GM21528 (cell line): ENCODE results near the gene LRP2.
"Not testable (repeated sequence)": the region's sequence is repeated elsewhere in the genome, so short reads cannot be mapped to it uniquely, and the experiment has no call there.

ENCODE experiments used
- ATAC-seq: cut with Tn5 transposase; IDR thresholded peaks from one replicate; pipeline ENCODE4 v1.9.1; 2021; ENCODE audit warnings: mild to moderate bottlenecking, moderate library complexity; ENCODE audit not compliant: unreplicated experiment, low FRiP score

LRP2 gene

DNA sequence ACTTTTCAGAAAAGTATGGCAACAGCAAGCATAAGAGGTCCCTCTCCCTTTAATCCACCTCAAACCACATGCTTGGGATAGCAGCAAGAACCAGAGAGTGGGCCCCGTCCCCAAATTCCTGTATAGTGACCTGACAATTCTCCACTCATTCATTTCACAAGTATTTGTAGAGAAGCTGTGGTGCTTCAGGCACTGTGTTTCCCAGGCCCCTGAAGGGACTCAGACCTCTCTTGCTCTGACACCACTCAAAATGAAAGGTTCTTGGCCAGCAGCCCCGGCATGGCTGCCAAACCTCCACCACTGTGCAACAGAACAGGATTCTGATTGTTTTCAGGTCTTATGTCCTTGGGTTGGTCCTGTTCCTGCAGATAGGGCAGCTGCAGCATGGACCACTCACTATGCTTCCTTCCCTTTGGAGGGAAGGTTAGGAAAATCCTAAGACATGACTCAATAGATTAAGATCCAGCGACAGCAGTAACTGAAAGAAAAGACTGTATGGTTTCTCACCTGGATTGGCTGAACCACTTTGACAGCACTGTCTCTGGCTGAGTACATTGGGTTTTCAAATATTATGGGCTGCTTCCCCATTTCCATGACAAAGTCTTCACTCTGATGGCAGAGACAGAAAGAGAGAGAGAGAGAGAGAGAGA lies 225.3 kb downstream of the LRP2 start:
- ATAC-seq = no peak

DNA sequence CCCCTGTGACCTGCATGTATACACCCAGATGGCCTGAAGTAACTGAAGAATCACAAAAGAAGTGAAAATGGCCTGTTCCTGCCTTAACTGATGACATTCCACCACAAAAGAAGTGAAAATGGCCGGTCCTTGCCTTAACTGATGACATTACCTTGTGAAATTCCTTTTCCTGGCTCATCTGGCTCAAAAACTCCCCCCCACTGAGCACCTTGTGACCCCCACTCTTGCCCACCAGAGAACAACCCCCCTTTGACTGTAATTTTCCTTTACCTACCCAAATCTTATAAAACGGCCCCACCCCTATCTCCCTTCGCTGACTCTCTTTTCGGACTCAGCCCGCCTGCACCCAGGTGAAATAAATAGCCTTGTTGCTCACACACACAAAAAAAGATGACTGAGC lies 225.9 kb downstream of the LRP2 start:
- not testable (repeated sequence) for ATAC-seq

DNA sequence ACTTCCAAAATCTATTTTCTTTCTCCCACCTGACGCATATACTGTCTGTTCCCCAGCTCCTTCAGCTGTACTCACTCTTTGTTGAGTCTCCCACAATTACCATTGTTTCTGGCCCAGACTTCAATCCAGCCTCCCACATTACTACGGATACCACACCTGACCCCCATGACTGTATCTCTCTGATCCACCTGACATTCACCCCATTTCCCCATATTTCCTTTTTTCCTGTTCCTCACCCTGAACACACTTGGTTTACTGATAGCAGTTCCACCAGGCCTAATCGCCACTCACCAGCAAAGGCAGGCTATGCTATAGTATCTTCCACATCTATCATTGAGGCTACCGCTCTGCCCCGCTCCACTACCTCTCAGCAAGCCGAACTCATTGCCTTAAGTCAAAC lies 228.1 kb downstream of the LRP2 start:
- not testable (repeated sequence) for ATAC-seq

DNA sequence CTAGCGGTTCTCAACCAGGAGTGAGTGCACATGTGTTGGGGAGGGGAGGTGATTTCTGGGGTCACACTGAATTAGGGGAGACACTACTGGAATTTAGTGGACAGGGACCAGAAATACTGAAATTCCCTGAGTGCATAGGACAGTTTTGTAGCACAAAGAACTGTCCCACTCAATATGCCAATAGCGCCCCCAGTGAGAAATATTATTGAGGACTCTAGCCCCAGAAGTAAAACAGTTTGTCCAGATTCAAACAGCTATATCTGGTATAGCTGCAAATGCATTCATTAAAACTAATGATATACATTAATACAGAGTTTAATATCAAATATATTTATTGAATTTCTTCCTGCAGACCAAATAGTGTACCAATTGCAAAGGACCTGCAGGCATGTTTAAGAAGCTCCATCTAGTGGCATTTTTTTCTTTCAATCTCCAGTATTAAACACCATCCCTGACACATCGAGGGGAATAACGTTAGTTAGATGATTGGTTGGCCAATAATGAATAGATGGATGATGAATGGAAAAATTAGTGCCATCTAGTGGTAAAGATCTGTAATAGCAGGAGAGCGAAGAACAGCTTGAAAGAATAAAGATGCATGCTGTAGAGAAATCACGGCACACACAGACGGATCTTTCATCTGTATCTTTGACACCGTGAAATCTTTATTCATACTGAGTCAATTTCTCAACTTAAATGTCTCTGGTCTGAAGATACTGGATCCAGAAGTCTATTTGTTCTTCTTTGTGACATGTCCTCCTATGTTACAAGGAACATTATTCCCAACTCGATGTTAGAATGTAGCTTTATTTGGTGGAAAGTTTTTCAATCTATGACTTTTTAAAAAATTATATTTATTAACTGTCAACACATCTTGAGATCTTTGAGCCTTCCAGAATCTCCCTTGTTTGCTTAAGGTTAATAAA lies 230.5 kb downstream of the LRP2 start:
- peak; percentile 63 for ATAC-seq

DNA sequence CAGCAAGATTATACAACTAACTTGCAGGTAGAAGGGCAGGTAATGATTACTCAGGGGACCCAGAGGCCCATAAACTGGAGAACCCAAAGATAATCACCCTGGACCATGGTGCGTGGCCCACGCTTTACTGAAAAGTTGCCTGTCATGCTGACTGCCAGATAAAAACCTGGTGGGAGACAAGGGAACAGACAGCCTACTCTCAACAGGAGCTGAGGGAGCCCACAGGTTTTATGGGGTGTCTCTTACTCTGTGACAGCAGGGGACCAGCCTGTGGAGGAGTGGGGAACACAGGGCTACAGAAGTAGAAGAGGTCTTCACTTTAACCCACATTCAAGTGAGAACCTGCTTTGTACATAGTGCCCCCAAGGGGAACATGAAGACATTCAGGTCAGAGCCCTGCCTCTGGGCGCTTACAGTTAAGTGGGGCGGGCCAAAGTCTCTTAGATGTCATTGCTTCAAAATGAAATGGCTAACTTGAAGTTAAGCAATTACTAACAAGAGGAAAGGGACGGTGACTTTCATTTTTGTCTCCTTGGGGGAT lies 232.6 kb downstream of the LRP2 start:
- no peak for ATAC-seq

DNA sequence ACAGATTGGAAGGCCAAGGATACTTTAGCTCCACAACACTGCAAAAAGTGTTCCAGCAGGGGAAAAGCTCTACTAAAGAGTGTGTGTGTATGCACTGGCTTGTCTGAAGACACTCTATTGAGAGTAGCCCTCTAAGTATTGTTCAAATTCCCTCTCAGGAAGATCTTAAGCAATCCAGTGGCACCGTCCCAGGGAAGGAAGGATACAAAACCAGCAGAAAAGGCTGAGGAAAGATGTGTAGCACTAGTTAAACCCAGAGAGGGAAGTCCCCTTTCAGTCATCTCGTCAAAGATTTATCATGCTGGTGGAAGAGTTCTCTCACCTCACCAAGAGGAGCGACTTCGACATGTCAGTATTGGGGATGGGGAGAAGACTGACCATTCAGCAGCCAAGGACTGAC lies 242.5 kb downstream of the LRP2 start:
- ATAC-seq = no peak

DNA sequence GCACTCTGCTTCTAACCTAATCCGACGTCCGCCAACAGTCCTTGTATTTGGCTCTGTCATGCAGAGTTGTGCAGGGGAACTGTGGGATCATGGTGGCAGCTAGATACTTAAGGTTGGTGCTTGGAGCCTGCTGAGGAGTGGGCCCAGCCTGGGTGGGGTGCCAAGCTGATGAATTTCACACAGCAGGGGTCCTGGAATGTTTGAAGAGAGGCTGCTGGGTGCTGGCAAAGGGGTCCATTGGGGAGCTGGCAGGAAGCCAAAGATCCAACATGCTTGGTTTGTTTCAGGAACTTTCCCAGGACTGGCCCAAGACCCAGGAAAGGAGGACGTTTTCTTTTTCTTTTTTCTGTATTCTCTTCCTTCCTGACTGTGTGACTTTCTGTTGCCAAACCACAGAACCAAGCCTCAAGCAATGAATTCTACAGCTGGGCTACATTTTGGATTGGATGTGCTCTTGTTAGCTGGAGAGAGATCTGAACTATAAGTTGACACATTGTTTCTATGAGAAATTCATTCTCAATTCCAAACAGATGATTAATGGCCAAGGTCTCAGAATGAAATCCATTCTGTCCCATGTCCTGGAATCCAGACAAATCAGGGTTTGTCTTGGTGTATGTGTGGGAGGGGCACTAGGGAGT lies 243.1 kb downstream of the LRP2 start:
- no peak for ATAC-seq

DNA sequence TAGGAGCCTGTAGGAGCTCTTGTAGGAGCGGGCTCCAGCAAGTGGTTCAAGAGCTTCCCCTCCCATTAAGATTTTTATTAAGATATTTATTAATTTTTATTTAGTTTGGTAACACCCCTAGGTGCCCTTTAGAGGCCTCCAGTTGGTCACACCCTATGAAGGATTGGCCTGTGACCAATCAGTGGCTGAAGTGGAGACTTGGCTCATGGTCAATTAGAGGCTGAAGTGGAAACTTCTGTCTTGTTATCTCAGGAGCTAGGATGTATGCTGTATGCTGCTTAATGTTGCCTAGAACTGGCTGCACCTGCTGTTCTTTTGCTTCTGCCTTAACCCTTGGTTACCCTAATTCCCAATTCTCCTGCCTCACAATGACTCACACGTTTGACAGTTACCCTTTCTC lies 244.3 kb downstream of the LRP2 start:
- ATAC-seq = no peak

DNA sequence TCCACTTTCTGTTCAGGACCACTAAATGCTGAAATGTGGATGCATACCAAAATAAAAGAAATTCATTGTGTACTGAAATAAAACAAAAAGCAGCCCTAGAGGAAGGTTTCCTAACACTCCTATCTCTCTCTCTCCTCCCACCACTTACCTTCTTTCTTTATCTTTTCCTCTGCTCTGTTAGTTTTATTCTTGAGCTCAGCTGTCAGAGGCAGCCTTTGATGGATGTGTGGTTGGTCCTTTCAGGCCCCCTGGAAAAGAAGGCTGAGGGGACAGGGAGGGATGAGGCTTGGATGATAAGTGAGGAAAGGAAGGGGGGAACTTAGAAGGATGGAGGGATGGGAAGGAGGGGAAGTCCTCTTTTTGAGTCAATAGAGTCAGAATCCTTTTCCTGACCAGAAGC lies 245.3 kb downstream of the LRP2 start:
- ATAC-seq = no peak

DNA sequence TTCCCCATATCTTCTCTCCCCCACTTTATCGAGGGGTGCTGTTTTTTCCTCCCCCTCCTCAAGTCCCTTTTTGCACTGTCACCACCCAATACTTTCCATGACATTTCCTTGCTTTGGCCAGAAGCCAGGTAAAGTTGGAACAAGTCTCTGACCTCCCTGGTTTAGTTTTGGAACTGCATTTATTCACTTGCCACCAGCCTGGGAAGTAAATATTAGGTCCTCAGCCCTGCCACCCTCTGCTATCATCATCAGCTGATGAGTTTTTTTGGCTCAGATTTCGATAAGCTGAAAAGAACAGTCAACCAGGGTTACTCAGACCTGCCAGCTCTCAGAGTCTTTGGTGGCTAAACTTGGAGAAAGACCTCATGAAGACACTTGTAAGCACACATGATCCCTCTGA lies 246.0 kb downstream of the LRP2 start:
- no peak for ATAC-seq

DNA sequence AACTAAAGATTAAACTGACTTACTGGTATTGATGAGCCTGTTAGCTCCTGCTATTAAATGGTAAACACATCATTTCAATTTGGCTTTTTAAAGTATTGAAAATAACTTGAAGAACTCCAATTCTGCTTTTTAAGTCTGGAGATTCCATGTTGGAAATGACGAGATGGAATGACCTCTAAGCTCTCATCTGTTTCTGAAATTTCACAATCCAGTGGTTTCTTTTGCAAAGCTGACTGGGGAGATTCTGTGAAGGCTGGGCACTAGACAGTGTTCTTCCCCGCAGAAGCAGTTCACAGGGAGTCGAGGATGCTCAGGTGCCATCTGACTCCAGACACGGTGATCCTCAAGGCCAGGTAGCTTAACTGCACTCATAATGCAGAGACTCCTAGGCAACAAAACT lies 248.3 kb downstream of the LRP2 start:
- no peak for ATAC-seq

DNA sequence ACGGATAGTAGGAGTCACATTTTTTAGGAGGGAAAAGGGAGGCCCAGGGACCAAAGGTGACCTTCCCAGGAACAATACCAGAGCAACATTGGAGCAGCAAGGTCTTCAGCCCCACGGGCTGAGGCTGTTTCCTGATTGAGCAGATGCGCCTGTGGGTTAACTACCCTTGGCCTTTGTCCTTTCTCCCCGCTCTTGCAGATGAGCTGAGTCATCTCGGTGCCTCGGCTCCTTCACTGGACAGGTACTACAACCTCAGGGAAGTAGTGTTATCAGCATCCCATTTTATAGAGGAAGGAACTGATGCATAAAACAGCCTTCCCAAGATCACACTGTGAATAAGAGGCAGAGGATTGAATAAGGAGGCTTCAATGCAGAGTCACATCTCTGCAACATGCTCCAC lies 249.5 kb downstream of the LRP2 start:
- no peak for ATAC-seq

DNA sequence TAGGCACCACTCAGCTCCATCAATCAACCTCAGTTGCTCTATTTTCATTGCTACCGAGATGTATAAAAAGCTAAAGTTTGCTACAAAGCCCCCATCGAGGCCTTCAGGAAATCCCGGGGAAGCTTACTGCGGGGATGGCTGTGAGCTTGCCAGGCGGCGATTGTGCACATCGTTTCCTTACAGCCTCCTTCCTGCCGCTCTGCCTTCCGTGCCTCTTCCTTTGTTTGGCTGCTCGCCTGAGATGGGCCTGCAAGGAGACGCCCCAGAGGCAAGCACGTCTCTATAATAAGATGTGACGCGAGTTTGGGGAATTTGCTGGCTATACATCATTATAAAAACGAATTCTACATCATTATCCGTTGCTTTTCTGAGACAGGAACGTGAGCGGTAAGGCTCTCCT lies 251.4 kb downstream of the LRP2 start:
- ATAC-seq = no peak

DNA sequence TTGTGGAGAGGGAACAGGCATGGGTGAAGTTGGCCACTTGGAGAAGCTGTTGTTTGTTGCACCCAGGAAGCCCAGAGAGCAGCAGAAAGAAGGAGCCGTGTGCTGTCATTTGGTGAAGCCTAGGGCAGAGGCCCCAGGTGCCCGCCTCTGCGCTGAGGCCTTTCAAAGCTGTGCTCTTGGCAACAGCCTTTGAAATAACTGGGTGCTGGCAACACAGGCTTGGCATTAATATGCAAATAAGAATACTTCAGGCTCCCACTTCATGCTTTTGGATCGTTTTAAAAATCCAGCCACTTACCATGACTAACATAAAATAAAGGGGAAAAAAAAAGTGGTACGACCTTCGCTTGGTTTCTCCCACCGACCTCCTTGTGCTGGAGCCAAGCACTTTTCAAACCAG lies 251.9 kb downstream of the LRP2 start:
- no peak for ATAC-seq

DNA sequence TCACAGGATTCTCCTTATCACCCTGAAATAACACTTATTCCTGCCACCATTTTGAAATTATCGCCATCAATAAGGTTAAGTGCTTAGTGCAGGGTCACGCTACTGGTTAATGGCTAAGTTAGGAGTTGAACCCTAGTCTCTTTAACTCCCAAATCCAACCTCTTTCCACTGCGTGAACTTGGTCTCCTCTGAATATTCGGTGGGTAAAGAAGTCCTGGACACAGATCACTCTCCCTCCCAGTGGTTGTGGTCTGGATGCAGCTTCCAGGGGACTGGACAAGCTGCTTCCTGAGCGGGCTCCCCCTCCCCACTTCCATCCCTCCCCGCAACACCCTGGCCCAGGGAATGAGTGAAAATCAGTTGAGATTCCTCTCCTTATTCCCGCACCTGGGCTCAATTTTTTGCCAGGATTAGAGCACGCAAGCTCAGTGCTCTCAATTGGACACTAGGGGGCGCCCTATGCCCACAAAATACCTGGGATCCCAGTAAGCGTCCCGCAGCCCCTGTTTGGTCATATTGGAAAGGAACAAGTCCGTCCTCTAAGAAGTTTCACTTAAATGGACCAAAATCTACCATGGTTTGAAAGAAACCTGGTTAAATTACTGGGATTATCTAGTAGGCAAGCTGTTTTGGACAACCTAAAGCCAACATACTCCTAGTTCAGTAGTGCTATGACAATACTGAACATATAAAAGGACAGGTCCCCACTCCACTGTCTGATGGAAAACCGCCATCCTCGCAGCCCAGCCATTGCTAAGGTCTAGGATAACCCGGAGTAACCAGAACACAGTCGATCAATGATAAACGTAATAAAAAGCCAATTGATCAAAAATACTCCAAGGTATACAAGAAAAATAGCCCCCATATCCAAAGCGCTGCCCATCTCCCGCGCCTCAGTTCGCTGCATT lies 252.6 kb downstream of the LRP2 start:
- ATAC-seq = no peak

DNA sequence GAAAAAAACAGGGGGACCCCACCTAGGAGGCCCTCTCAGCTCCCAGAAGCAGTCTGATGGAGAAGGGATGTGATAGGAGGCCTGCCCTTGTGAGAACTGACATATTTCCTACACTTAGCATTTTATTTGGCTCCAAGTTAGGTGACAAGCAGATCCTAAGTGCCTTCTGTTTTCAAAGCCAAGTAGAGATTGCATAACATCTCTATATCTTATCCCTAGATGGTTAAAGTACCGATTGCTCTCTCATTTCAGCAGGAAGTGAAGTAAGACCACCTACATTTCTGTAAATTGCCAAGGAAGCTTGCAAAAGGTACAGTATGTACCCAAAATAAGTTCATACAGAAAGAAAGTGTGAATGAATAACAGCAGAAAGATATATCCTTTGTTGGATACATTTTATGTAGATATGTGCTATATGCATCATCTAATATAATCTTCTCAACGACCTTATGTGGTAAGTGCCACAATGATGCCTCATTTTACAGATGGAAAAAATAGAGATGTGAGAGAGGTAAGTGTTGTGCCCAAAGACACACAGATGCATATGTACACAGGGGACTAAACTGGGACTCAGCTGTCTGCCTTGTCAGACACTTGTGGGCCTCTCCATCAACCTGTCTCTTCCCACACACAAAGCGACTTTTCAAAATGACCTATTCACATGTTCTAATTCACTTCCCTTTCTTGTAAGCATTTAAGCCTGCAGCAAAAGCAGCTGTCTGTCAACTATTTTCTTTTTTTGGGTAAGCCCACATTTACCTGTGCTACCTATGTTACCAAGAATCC lies 254.0 kb downstream of the LRP2 start:
- ATAC-seq = peak; percentile 16

DNA sequence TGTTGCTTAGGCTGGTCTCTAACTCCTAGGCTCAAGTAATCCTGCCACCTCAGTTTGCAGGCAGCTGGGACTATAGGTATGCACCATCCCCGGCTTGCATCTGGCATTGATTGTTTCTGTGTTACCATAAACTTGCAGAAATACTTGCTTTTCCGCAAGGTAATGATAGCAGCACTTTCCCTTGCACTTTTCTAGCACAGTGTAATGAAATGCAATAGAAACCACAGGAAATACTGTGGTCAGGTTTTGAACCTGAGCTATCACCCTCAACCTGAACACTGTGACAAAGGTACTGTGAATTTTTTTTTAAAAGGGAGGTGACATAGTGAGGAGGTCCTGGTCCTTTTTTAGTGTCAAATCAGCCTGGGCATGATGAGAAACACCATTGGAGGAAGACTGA lies 254.7 kb downstream of the LRP2 start:
- peak; percentile 87 for ATAC-seq

DNA sequence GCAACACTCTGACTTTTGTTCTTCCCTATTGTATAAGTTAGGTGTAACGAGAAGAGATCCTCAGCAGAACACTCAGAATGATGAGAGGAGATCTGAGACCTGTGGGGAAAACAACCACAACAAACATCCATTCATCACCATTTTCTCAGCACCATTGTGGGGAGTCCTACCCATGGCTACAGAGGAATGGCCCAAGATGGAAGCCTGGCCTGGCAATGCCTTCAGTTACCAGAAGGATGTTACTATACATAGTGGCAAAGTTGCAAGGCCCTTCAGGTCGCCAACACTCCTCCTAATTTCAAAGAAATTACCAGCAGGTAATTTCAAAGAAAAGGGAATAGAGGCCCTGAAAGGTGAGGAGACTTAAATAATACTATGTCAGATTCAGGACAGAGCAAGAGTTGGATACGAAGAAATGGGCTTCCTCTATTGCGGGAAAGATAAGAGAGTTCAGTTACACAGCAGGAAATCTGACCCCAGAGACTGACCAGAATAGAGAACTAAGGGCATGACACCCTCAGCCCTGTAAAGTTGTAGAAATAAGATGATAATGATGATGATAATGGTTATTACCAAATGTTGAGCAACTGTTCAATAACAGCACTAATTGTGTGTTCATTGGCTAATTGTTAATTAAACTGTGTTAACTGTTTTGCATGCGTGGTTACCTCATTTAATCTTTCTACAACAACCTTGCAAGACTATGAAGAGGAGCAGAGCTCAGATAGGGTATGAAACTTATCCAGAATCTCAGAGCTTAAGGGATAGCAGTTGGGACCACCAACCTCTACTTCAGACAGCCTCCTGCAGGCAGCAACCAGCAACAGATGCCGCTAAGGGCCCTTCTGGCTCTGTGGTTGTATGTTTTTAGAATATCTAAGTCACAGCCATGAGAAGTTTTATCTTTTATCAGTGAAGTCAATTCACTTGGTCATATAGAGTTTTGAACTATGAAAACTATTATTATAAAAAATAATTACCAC lies 255.5 kb downstream of the LRP2 start:
- no peak for ATAC-seq
